T-helper 1 cell treated with Interleukin-12 subunit alpha and Interleukin-12 subunit beta and Interleukin-4 antibody, amounts not matched to agents 30 μg/mL and 1 μg/mL, for 36 hours (primary cell): ENCODE results near the gene OPTN.
"Not testable (repeated sequence)": the region's sequence is repeated elsewhere in the genome, so short reads cannot be mapped to it uniquely, and the experiment has no call there.

Experiments
- H3K27ac Mint-ChIP-seq: one replicate; pipeline ENCODE4 v1.8.0; 2021; ENCODE audit warnings: mild to moderate bottlenecking, mixed read lengths
- H3K27me3 Mint-ChIP-seq: one replicate; pipeline ENCODE4 v1.8.0; 2021; ENCODE audit warnings: low read depth, mixed read lengths
- H3K36me3 Mint-ChIP-seq: one replicate; pipeline ENCODE4 v1.8.0; 2021; ENCODE audit warnings: low read depth, mixed read lengths
- H3K4me1 Mint-ChIP-seq: one replicate; pipeline ENCODE4 v1.8.0; 2021; ENCODE audit warnings: low read depth, mixed read lengths
- H3K4me3 Mint-ChIP-seq: one replicate; pipeline ENCODE4 v1.8.0; 2021; ENCODE audit warnings: mild to moderate bottlenecking, moderate library complexity, mixed read lengths
- H3K9me3 Mint-ChIP-seq: one replicate; pipeline ENCODE4 v1.8.0; 2021; ENCODE audit warnings: mixed read lengths

The OPTN gene

DNA sequence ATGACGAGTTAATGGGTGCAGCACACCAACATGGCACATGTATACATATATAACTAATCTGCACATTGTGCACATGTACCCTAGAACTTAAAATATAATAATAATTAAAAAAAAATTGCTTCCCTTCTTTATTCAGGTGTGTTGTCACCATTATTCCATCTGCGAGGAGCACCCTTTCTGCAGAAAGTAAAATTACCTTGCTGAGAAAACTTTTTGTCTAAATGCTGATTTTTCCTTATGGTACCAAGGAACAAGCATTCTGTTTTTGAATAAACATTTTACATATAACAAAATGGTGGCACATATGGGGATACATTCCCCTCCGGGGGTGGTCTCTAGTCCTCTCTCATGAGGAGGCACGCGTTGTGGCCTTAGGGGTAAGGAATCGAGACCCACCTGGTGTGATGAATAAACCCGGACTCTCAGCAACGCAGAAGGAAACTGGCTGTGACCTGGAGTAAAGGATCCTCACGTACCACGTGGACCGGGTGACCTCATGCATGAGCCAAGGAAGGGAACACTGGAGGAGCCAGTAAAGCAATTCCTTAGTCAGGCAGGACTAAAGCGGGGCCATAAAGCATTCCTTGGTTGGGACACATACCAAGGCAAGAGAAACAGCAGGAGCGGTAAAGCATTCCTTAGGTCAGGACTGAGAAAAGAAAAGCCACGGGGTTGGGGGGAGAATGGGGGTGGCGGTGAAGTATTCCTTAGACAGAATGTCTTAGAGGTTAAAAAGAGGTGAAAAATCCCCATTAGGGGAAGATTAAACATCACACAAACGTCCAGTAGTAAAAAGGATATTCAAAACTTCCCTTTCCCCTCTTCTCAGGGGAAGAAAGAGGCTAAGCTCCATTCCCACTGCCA, 20.8 kb upstream of the OPTN start:
- no peak overlapping the region for H3K27ac Mint-ChIP-seq
- peaks cover 46% of the 10 kb centered on the region for H3K9me3 Mint-ChIP-seq
- peaks cover 4% of the 10 kb centered on the region for H3K4me1 Mint-ChIP-seq
- H3K36me3 Mint-ChIP-seq, result peaks cover 3% of the 10 kb centered on the region
- H3K4me3 Mint-ChIP-seq, result no peak overlapping the region
- peaks cover 23% of the 10 kb centered on the region for H3K27me3 Mint-ChIP-seq

- Mint-ChIP-seq H3K36me3 (peaks cover 4% of the 10 kb centered on the region), H3K27me3 (peaks cover 21% of the 10 kb centered on the region), H3K4me1 (peaks cover 4% of the 10 kb centered on the region), H3K27ac (no peak overlapping the region), H3K4me3 (no peak overlapping the region), H3K9me3 (peaks cover 52% of the 10 kb centered on the region)
Measured at GRCh38 chr10:13079776-13080050, 20.2 kb upstream of the OPTN start.

DNA sequence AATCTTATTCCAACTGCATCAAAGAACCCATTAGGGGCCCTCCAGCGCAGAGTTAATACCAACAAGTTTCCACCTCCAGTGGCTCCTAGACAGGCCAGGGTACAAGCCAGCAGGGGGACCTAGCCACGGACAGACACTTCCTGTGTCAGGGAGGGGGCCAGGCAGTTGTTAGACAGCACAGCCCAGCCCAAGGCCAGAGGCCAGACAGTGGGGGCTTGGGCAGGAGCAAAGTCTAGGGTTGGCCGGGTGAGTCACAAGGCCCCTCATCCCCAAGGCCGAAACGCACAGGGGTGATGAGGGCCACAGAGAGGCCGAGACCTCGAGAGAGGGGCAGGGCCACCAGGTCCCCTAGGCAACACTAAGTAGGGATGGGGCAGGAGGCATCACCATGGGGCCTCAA, 19.3 kb upstream of the OPTN start:
- peaks cover 14% of the 10 kb centered on the region for H3K27me3 Mint-ChIP-seq
- H3K4me3 Mint-ChIP-seq, result no peak overlapping the region
- H3K36me3 Mint-ChIP-seq, result peaks cover 4% of the 10 kb centered on the region
- peaks cover 4% of the 10 kb centered on the region for H3K4me1 Mint-ChIP-seq
- H3K27ac Mint-ChIP-seq, result no peak overlapping the region
- peaks cover 59% of the 10 kb centered on the region for H3K9me3 Mint-ChIP-seq

DNA sequence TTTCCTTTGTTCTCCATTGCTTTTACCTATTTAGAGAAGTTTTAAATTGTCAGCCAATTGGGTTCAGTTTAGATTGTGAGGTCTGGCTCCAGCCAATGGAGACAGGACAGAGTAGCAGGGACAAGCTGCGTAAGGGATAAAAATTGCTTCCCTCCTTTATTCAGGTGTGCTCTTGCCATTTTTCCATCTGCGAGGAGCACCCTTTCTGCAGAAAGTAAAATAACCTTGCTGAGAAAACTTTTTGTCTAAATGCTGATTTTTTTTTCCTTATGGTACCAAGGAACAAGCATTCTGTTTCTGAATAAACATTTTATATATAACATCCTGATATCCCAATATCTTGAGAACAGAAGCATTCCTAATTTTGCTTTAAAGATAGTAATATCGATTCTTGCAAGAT, 16.3 kb upstream of the OPTN start:
- H3K9me3 Mint-ChIP-seq, result peaks cover 54% of the 10 kb centered on the region
- not testable (repeated sequence) for H3K27ac Mint-ChIP-seq

GRCh38 chr10:13086056-13086455, 13.9 kb upstream of the OPTN start:
- Mint-ChIP-seq H3K4me1 (peaks cover 5% of the 10 kb centered on the region), H3K27ac (no peak overlapping the region), H3K4me3 (no peak overlapping the region), H3K36me3 (peaks cover 2% of the 10 kb centered on the region), H3K27me3 (peaks cover 5% of the 10 kb centered on the region), H3K9me3 (peaks cover 38% of the 10 kb centered on the region)

More for the DNA sequence above, 16.3 kb upstream of the OPTN start:
- H3K27me3 Mint-ChIP-seq, H3K4me3 Mint-ChIP-seq, H3K4me1 Mint-ChIP-seq, H3K36me3 Mint-ChIP-seq: not testable (repeated sequence)

- peaks cover 9% of the 10 kb centered on the region for H3K27me3 Mint-ChIP-seq
- no peak overlapping the region for H3K4me3 Mint-ChIP-seq
- peaks cover 4% of the 10 kb centered on the region for H3K36me3 Mint-ChIP-seq
- no peak overlapping the region for H3K27ac Mint-ChIP-seq
- H3K4me1 Mint-ChIP-seq, result peaks cover 1% of the 10 kb centered on the region
- peaks cover 25% of the 10 kb centered on the region for H3K9me3 Mint-ChIP-seq
Measured at GRCh38 chr10:13087601-13087985, 12.4 kb upstream of the OPTN start.

- Mint-ChIP-seq H3K36me3 (peaks cover 4% of the 10 kb centered on the region), H3K27ac (no peak overlapping the region), H3K4me3 (no peak overlapping the region)
Measured at GRCh38 chr10:13087986-13088618, 11.9 kb upstream of the OPTN start.

DNA sequence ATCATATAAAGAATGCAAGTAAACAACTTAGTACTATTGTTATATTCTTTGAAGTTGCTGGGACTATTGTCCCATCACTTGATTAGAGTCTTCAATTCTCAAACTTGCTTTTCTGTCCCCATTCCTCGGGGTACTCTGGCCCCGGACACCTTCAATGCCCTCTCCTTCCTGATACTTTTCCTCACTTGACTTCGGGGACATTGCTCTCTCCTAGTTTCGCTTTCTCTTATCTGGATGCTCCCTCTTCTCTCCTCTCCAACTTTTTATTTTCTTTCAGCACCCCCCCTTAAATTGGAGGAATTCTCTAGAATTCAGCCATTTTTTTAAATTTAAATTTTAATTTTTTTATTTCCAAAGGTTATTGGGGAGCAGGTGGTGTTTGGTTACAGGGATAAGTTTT, 10.6 kb upstream of the OPTN start:
- H3K36me3 Mint-ChIP-seq, result peaks cover 4% of the 10 kb centered on the region
- H3K9me3 Mint-ChIP-seq, result peaks cover 11% of the 10 kb centered on the region
- peaks cover 9% of the 10 kb centered on the region for H3K27me3 Mint-ChIP-seq
- H3K4me3 Mint-ChIP-seq, result no peak overlapping the region
- peaks cover 1% of the 10 kb centered on the region for H3K4me1 Mint-ChIP-seq
- no peak overlapping the region for H3K27ac Mint-ChIP-seq

More at GRCh38 chr10:13087986-13088618, 11.9 kb upstream of the OPTN start:
- Mint-ChIP-seq H3K9me3 (peaks cover 22% of the 10 kb centered on the region), H3K4me1 (peaks cover 1% of the 10 kb centered on the region), H3K27me3 (peaks cover 9% of the 10 kb centered on the region)

DNA sequence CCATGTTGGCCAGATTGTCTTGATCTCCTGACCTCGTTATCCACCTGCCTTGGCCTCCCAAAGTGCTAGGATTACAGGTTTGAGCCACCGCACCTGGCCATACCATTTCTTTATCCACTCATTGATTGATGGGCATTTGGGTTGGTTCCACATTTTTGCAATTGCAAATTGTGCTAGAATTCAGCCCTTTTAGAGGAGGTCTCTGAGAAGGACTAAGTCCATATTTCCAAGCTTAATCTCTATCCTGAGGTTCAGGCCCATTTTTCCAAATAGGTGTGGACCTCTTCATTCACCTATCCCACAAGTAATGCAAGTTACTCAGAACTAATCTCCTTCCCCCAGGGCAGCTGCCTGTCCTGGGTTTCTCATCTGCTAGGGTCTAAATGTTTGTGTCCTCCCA, 9.7 kb upstream of the OPTN start:
- H3K27ac Mint-ChIP-seq, result no peak overlapping the region

DNA sequence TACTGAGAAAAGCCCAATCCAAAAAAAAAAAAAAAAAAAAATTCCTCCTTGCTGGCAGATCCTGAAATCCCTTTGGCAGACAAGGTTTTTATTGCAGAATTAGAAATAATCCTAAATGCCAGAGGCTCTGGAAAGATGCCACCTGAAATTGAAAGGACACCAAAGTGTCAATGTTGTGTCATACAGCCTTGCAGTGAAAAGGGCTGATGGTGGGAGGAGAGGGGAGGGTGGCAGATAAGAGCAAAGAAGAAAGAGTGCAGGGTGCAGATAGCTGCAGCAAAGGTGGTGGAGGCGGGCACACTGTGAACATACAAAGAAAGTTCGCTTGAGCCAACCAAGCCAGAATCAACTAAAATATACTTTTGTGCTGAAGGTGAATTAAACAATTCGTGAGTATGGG, 8.2 kb upstream of the OPTN start:
- Mint-ChIP-seq H3K27ac (no peak overlapping the region), H3K4me1 (peaks cover 3% of the 10 kb centered on the region), H3K36me3 (peaks cover 2% of the 10 kb centered on the region), H3K9me3 (no peaks in the 10 kb centered on the region), H3K4me3 (no peak overlapping the region), H3K27me3 (peaks cover 9% of the 10 kb centered on the region)

More for the DNA sequence above, 9.7 kb upstream of the OPTN start:
- Mint-ChIP-seq H3K36me3 (peaks cover 2% of the 10 kb centered on the region), H3K9me3 (peaks cover 2% of the 10 kb centered on the region), H3K4me3 (no peak overlapping the region), H3K4me1 (peaks cover 1% of the 10 kb centered on the region), H3K27me3 (peaks cover 9% of the 10 kb centered on the region)

GRCh38 chr10:13092291-13093102, 7.5 kb upstream of the OPTN start:
- H3K36me3 Mint-ChIP-seq, result peaks cover 2% of the 10 kb centered on the region
- peaks cover 9% of the 10 kb centered on the region for H3K27me3 Mint-ChIP-seq
- no peaks in the 10 kb centered on the region for H3K9me3 Mint-ChIP-seq
- H3K4me3 Mint-ChIP-seq, result no peak overlapping the region
- no peak overlapping the region for H3K27ac Mint-ChIP-seq
- H3K4me1 Mint-ChIP-seq, result peaks cover 8% of the 10 kb centered on the region

DNA sequence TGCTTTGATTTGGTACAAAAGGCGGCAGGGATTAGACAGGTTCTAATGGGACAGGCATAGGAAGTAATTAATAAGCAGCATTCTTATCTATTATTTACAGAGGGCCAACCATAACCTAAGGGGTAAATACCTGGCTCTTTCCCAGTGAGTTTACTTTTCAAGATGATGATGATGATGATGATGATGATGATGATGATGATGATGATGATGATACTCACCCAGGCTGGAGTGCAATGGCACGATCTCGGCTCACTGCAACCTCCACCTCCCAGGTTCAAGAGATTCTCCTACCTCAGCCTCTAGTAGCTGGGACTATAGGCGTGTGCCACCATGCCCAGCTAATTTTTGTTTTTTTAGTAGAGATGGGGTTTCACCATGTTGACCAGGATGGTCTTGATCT, 5.9 kb upstream of the OPTN start:
- not testable (repeated sequence) for H3K9me3 Mint-ChIP-seq, H3K27ac Mint-ChIP-seq, H3K36me3 Mint-ChIP-seq, H3K4me3 Mint-ChIP-seq, H3K27me3 Mint-ChIP-seq
- peaks cover 13% of the 10 kb centered on the region for H3K4me1 Mint-ChIP-seq

GRCh38 chr10:13095094-13095493, 4.9 kb upstream of the OPTN start:
- Mint-ChIP-seq H3K36me3 (peaks cover 2% of the 10 kb centered on the region), H3K4me1 (peaks cover 13% of the 10 kb centered on the region), H3K27ac (no peak overlapping the region), H3K9me3 (no peaks in the 10 kb centered on the region), H3K27me3 (peaks cover 4% of the 10 kb centered on the region), H3K4me3 (no peak overlapping the region)

DNA sequence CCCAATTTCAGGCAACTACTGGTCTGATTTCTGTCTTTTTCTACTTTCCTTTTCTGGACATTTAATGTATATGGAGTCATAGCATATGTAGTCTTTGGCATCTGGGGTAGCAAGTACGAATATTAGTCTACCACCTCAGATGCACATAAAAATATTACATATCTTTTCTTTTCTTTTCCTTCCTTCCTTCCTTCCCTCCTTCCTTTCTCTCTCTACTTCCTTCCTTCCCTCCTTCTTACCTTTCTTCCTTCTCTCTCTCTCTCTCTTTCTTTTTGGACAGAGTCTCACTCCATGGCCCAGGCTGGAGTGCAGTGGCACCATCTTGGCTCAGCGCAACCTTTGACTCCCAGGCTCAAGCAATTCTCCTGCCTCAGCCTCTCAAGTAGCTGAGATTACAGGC, 4.0 kb upstream of the OPTN start:
- Mint-ChIP-seq H3K27ac (no peak overlapping the region), H3K4me1 (peaks cover 18% of the 10 kb centered on the region), H3K27me3 (peaks cover 4% of the 10 kb centered on the region), H3K4me3 (no peak overlapping the region), H3K36me3 (peaks cover 7% of the 10 kb centered on the region), H3K9me3 (no peaks in the 10 kb centered on the region)
